ENCODE measurements around the gene SLC35E4. TPM values are rescaled to one million over a fixed set of nuclear protein-coding genes. Genes with fewer than 3 reads are reported as not detected.

Gene SLC35E4
- total RNA-seq, 2 experiments from 2014 or later = 2.1 to 2.9 TPM

GRCh38 chr22:30614268-30614667 lies 21.3 kb upstream of the SLC35E4 start:
- no peaks in the 10 kb centered on the region for H3K27me3 ChIP-seq (ENCODE audit: control insufficient read depth in 1 of 2, insufficient read depth in 2 of 2, low read length in 2 of 2)
- H3K36me3 ChIP-seq (ENCODE audit: insufficient read depth, low read length) = no peaks in the 10 kb centered on the region
- Mint-ChIP-seq H3K9me3 (no peaks in the 10 kb centered on the region), H3K27ac (no peak overlapping the region), H3K36me3 (ENCODE audit: low read depth) (no peaks in the 10 kb centered on the region), H3K4me3 (no peak overlapping the region), H3K27me3 (no peaks in the 10 kb centered on the region), H3K4me1 (ENCODE audit: low read depth) (no peaks in the 10 kb centered on the region)
- TF ChIP-seq, protein P1, sequence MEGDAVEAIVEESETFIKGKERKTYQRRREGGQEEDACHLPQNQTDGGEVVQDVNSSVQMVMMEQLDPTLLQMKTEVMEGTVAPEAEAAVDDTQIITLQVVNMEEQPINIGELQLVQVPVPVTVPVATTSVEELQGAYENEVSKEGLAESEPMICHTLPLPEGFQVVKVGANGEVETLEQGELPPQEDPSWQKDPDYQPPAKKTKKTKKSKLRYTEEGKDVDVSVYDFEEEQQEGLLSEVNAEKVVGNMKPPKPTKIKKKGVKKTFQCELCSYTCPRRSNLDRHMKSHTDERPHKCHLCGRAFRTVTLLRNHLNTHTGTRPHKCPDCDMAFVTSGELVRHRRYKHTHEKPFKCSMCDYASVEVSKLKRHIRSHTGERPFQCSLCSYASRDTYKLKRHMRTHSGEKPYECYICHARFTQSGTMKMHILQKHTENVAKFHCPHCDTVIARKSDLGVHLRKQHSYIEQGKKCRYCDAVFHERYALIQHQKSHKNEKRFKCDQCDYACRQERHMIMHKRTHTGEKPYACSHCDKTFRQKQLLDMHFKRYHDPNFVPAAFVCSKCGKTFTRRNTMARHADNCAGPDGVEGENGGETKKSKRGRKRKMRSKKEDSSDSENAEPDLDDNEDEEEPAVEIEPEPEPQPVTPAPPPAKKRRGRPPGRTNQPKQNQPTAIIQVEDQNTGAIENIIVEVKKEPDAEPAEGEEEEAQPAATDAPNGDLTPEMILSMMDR (IDR thresholded peaks at IDR 0.05) = no peak
- no peak for ATAC-seq (ENCODE audit: poor library complexity)
- no peak for DNase-seq
- no peak overlapping the region for H3K4me3 ChIP-seq (ENCODE audit: low read length)
- CTCF ChIA-PET = interaction anchor here (1.0 kb wide), 1 partner anchor 8 kb away, joined by 3 read pairs; no protein-coding TSS in a partner anchor
- intact Hi-C loops (cut with DNase I, micrococcal nuclease) = no loop called here
- peaks cover 6% of the 10 kb centered on the region for H3K4me1 ChIP-seq (ENCODE audit: insufficient read depth, low read length)
- POLR2A ChIA-PET = no interaction called here
- no peaks in the 10 kb centered on the region for H3K9me3 ChIP-seq (ENCODE audit: control insufficient read depth in 1 of 2, insufficient read depth in 1 of 2, low read length in 2 of 2)
- no peak overlapping the region for H3K27ac ChIP-seq (ENCODE audit: low read depth in 1 of 2, low read length in 2 of 2)

- Mint-ChIP-seq H3K27ac (no peak overlapping the region), H3K36me3 (ENCODE audit: low read depth) (no peaks in the 10 kb centered on the region), H3K9me3 (no peaks in the 10 kb centered on the region), H3K27me3 (no peaks in the 10 kb centered on the region), H3K4me3 (no peak overlapping the region), H3K4me1 (ENCODE audit: low read depth) (no peaks in the 10 kb centered on the region)
- no peak for ATAC-seq (ENCODE audit: poor library complexity)
- intact Hi-C loops (cut with DNase I, micrococcal nuclease) = no loop called here
- no peaks in the 10 kb centered on the region for H3K9me3 ChIP-seq (ENCODE audit: control insufficient read depth in 1 of 2, insufficient read depth in 1 of 2, low read length in 2 of 2)
- ChIA-PET POLR2A (no interaction called here), CTCF (interaction anchor here (1.0 kb wide), 1 partner anchor 9 kb away, joined by 3 read pairs; no protein-coding TSS in a partner anchor)
- TF ChIP-seq, protein P1 (IDR thresholded peaks at IDR 0.05) = no peak
- no peaks in the 10 kb centered on the region for H3K36me3 ChIP-seq (ENCODE audit: insufficient read depth, low read length)
- H3K4me1 ChIP-seq (ENCODE audit: insufficient read depth, low read length) = peaks cover under 1% of the 10 kb centered on the region
- no peak for DNase-seq
- H3K4me3 ChIP-seq (ENCODE audit: low read length) = no peak overlapping the region
- H3K27me3 ChIP-seq (ENCODE audit: control insufficient read depth in 1 of 2, insufficient read depth in 2 of 2, low read length in 2 of 2) = no peaks in the 10 kb centered on the region
- H3K27ac ChIP-seq (ENCODE audit: low read depth in 1 of 2, low read length in 2 of 2) = no peak overlapping the region
Measured at GRCh38 chr22:30614879-30615278, 20.7 kb upstream of the SLC35E4 start.

DNA sequence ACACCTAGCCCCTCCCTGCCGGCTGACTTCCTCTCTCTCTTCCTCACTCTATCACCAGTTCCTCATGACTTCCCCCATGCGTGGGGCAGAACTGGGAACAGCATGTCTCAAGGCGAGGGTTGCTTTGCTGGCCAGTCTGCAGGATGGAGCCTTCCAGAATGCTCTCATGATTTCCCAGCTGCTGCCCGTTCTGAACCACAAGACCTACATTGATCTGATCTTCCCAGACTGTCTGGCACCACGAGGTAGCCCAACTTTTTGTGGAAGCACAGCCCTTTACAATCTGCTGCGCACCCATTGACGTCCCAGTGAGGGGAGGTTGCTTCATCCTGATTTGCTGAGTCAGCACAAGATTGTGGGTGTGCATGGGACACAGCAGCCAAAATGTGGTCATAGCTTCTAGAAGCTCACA lies 20.0 kb upstream of the SLC35E4 start:
- TF ChIP-seq, protein P1 (IDR thresholded peaks at IDR 0.05) = no peak
- intact Hi-C loops (cut with DNase I, micrococcal nuclease) = no loop called here
- H3K27me3 ChIP-seq (ENCODE audit: control insufficient read depth in 1 of 2, insufficient read depth in 2 of 2, low read length in 2 of 2) = no peaks in the 10 kb centered on the region
- H3K9me3 ChIP-seq (ENCODE audit: control insufficient read depth in 1 of 2, insufficient read depth in 1 of 2, low read length in 2 of 2) = no peaks in the 10 kb centered on the region
- no peak for DNase-seq
- no peak overlapping the region for H3K4me3 Mint-ChIP-seq
- ChIA-PET POLR2A (no interaction called here), CTCF (no interaction called here)
- ATAC-seq (ENCODE audit: poor library complexity) = no peak
- no peaks in the 10 kb centered on the region for H3K4me1 ChIP-seq (ENCODE audit: insufficient read depth, low read length)
- no peaks in the 10 kb centered on the region for H3K9me3 Mint-ChIP-seq
- H3K4me3 ChIP-seq (ENCODE audit: low read length) = no peak overlapping the region
- no peaks in the 10 kb centered on the region for H3K36me3 Mint-ChIP-seq (ENCODE audit: low read depth)
- no peaks in the 10 kb centered on the region for H3K4me1 Mint-ChIP-seq (ENCODE audit: low read depth)
- no peak overlapping the region for H3K27ac Mint-ChIP-seq
- H3K27ac ChIP-seq (ENCODE audit: low read depth in 1 of 2, low read length in 2 of 2) = no peak overlapping the region
- no peaks in the 10 kb centered on the region for H3K36me3 ChIP-seq (ENCODE audit: insufficient read depth, low read length)
- no peaks in the 10 kb centered on the region for H3K27me3 Mint-ChIP-seq
